Upper lobe of left lung (tissue), 4 donors: ENCODE measurements around the gene CCR9.

ENCODE experiments used
- EP300 ChIP-seq, 4 donors: sonication (generic); formaldehyde crosslinking; IDR thresholded peaks; one replicate each; pipeline ENCODE4 v1.5.1; 2017; ENCODE audit warnings: antibody characterized with exemption in 4 of 4, control low read depth in 2 of 4
- POLR2A ChIP-seq, 4 donors: fragments of 450-650 bp; IDR thresholded peaks; one replicate each; pipeline ENCODE4 v1.5.1; 2016 to 2017; ENCODE audit warnings: antibody characterized with exemption in 4 of 4, mild to moderate bottlenecking in 2 of 4
- POLR2AphosphoS5 ChIP-seq, 2 donors: sonication (generic); formaldehyde crosslinking; IDR thresholded peaks; one replicate each; pipeline ENCODE4 v1.5.1; 2017; ENCODE audit warnings: antibody characterized with exemption in 2 of 2
- TF ChIP-seq, protein P1 (sequence below), 6 experiments: fragments of 450-650 bp in 4 of 6; fragments of 200-600 bp in 2 of 6; sonication (generic) in 2 of 6; IDR thresholded peaks; one replicate each; pipeline ENCODE4 v1.5.1; 2016 to 2019; ENCODE audit warnings: antibody characterized with exemption in 6 of 6

DNA sequence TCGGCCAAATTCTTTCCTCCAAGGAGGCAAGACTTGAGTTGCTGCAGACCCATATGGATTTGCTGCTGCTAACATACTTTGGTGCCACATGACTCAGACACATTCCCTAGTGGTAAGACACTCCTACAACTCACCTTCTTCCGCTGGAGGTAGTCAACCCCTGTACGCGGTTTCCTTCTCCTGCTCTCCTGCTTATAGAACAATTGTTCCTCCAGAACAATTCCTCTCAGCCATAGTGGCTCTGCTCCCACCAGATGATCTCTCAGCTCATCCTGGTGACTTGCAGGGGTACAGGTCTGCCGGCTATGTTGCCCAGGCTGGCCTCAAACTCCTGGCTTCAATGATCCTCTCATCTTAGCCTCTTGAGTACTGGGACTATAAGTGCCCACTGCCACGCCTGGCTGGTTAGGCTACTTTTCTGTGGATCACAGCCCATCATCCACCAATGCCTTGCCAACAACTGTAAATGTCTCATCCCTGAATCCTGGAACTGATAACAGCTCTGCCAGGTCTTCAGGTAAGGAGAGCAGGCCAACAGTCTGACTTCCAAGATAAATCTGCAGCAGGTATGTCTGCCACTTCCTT lies 54.5 kb downstream of the CCR9 start:
- TF ChIP-seq, protein P1, sequence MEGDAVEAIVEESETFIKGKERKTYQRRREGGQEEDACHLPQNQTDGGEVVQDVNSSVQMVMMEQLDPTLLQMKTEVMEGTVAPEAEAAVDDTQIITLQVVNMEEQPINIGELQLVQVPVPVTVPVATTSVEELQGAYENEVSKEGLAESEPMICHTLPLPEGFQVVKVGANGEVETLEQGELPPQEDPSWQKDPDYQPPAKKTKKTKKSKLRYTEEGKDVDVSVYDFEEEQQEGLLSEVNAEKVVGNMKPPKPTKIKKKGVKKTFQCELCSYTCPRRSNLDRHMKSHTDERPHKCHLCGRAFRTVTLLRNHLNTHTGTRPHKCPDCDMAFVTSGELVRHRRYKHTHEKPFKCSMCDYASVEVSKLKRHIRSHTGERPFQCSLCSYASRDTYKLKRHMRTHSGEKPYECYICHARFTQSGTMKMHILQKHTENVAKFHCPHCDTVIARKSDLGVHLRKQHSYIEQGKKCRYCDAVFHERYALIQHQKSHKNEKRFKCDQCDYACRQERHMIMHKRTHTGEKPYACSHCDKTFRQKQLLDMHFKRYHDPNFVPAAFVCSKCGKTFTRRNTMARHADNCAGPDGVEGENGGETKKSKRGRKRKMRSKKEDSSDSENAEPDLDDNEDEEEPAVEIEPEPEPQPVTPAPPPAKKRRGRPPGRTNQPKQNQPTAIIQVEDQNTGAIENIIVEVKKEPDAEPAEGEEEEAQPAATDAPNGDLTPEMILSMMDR (IDR thresholded peaks at IDR 0.05) = no peak
- TF ChIP-seq POLR2A (IDR thresholded peaks at IDR 0.05) = no peak
- TF ChIP-seq EP300 (IDR thresholded peaks at IDR 0.05) = no peak
- no peak for TF ChIP-seq POLR2AphosphoS5 (IDR thresholded peaks at IDR 0.05)
